NB4 (cell line): Measurements from ENCODE around the gene LYVE1.

Experiments
- DNase-seq: peaks from one replicate; pipeline ENCODE4 v3.0.0; 2010; ENCODE audit warnings: low read depth
- H3K4me3 ChIP-seq: one replicate; pipeline ENCODE4 v1.5.1; 2011; ENCODE audit warnings: mild to moderate bottlenecking, low read depth, low read length, moderate library complexity
- MYC ChIP-seq: IDR thresholded peaks from 2 replicates; pipeline ENCODE4 v1.6.1; 2011; ENCODE audit warnings: low read depth, low read length
- POLR2A ChIP-seq: IDR thresholded peaks from 2 replicates; pipeline ENCODE4 v1.6.1; 2011; ENCODE audit warnings: mild to moderate bottlenecking; ENCODE audit not compliant: insufficient read length; ENCODE audit errors: extremely low read depth
- TF ChIP-seq, protein P1 (sequence below): IDR thresholded peaks from 2 replicates; pipeline ENCODE4 v1.6.1; 2011; ENCODE audit warnings: low read depth, low read length
- TF ChIP-seq, protein P2 (sequence below): IDR thresholded peaks from one replicate; pipeline ENCODE4 v1.5.1; 2012; ENCODE audit warnings: low read depth, low read length

The LYVE1 gene

DNA sequence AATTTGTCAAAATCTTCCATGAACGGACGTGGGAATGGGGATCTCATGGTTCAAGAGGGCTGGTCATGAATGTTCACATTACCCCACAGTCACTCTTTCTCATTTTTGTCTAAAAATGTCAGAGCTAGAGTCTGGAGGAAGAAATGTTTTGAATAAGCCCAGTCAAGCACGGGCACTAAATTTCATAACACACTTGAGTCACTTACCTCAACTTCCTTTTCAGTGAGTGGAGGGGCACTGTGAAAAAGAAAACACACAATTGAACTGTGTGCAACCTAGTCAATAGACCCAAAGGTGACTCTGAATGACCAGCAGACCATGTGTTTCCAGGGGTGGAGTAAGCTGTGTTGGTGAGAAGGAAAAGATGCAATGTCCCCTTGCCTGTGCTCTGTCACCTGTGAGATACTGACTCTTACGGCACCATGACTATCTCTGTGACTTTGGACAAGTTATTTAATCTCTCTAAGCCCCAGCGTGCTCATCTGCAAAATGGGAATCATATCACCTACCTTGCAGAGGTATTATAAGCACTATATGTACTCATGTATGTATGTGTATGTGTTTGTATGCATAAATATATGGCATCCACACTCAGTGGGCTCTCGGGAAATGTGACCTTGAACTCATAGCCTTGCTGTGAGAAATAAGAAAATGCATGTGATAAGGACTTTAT, 38.2 kb upstream of the LYVE1 start:
- TF ChIP-seq, protein P1, sequence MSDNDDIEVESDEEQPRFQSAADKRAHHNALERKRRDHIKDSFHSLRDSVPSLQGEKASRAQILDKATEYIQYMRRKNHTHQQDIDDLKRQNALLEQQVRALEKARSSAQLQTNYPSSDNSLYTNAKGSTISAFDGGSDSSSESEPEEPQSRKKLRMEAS: no peak
- no peak for TF ChIP-seq POLR2A
- TF ChIP-seq, protein P2, sequence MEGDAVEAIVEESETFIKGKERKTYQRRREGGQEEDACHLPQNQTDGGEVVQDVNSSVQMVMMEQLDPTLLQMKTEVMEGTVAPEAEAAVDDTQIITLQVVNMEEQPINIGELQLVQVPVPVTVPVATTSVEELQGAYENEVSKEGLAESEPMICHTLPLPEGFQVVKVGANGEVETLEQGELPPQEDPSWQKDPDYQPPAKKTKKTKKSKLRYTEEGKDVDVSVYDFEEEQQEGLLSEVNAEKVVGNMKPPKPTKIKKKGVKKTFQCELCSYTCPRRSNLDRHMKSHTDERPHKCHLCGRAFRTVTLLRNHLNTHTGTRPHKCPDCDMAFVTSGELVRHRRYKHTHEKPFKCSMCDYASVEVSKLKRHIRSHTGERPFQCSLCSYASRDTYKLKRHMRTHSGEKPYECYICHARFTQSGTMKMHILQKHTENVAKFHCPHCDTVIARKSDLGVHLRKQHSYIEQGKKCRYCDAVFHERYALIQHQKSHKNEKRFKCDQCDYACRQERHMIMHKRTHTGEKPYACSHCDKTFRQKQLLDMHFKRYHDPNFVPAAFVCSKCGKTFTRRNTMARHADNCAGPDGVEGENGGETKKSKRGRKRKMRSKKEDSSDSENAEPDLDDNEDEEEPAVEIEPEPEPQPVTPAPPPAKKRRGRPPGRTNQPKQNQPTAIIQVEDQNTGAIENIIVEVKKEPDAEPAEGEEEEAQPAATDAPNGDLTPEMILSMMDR: no peak
- TF ChIP-seq MYC: no peak; the same call in 1 of the 2 replicates
- H3K4me3 ChIP-seq: peak overlapping the region; percentile 57
- peak; percentile 89 for DNase-seq

DNA sequence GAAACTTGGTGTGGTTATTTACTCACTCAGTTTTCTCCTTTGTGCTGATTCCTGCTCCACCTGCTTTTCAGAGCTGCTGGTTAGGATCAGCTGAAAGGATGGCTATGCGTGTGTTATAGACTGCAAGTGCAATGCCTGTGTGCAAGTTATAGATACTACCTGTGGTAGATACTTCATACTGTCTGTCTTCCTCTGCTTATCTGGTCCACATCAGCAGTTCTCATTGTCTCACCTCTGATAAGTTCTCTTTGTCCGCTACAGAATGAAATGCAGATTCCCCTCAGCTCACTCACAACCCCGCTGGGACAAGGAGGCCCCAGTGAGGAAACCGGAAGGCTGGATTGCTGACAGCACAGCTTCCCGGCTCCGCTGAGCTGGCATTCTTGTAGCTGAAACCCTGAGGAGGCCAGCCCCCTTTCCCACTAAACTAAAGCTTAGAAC, 37.5 kb upstream of the LYVE1 start:
- H3K4me3 ChIP-seq: peak overlapping the region; percentile 57
- peak; percentile 88 for DNase-seq
- TF ChIP-seq, protein P2: no peak

DNA sequence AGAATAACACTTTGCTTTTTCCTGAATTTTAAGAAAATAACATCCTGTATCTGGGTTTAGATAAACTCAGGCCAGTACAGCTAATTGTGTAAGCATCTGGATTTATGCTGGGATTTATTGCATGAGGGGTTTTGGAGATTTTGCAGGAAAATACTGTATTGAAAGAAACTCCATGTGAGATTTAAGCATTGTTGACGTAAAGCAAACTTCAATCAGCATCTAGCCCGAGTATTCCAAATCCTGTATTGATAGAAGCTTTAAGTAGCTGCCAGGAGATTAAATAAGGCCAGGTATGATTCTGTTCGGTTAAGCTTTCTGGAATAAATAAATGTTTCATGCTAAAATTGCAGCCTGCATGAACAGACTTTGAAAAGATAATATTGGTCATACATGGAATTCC, 36.3 kb upstream of the LYVE1 start:
- TF ChIP-seq MYC (no peak), POLR2A (no peak)
- TF ChIP-seq, protein P1: no peak
- no peak overlapping the region for H3K4me3 ChIP-seq
- DNase-seq: no peak

DNA sequence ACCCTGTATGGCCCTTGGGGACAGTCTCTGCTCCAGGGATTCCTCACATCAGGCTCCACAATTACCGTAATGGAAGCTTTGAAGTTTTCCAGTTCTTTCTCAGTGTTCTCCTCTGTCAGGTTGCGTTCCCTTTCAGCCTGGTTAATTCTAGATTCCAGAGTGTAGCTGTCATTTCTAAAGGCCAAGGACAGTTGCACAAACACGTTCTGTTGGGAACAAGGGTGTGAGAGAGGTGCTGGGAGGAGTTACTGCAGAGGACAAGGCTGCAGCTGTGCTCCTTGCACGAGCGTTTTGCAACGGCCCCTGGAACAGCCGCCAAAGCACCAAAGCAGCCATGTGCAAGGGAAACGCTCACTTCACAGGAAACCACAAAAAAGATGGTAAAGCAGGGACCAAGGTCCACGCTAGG, 35.9 kb upstream of the LYVE1 start:
- no peak overlapping the region for H3K4me3 ChIP-seq
- TF ChIP-seq MYC: peak; percentile 50; the same call in 1 of the 2 replicates
- no peak for TF ChIP-seq POLR2A
- TF ChIP-seq, protein P1: peak; percentile 63; the same call in 1 of the 2 replicates
- peak; percentile 82 for DNase-seq

DNA sequence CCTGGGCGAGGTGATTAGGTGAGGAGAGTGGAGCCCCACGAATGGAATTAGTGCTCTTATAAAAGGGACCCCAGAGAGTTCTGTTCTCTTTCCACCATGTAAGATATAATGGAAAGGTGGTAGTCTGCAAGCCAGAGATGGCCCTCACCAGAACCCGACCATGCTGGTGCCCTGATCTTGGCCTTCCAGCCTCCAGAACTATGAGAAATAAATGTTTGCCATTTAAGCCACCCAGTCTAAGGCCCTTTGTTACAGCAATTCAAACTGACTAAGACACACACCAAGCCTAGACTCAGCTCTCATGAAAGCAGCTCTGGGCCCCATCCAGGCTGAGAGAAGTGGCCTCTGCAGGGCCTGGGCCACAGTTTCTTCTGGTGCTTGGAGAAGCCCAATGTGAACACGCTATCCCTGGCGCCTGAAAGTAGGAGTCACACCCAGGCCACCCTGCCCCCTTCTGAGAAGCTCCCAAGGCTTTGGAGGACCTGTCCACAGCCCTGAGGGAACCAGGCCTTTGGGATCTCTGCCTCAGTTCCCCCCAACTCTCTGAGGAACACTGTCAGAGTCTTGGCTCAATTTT, 35.3 kb upstream of the LYVE1 start:
- TF ChIP-seq POLR2A: no peak
- TF ChIP-seq, protein P1: no peak
- TF ChIP-seq, protein P2: no peak
- no peak for TF ChIP-seq MYC
- H3K4me3 ChIP-seq: no peak overlapping the region
- DNase-seq: no peak

DNA sequence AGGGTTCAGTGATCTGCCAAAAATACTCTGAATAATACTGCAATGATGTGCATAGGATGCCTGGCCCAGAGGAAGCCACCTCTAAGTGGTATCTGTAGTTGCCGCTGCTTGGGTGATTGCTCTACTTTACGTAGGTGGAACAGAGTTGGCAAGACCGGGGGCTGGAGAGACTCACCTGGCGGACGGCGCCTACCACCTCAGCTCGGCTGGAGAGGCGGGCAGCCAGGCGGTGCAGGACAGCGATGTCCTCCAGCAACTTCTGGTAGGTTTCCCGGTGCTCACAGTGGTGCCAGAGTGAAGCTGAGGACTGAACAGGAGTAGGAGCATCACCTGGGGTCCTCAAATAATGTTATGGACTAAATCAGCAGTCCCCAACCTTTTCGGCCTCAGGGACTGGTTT, 34.5 kb upstream of the LYVE1 start:
- H3K4me3 ChIP-seq: no peak overlapping the region
- TF ChIP-seq MYC (no peak), POLR2A (no peak)
- TF ChIP-seq, protein P1: no peak
- TF ChIP-seq, protein P2: no peak
- no peak for DNase-seq
